K562 (cell line): Measurements from ENCODE around the gene EFNA5. TPM values are rescaled to one million over a fixed set of nuclear protein-coding genes. Genes with fewer than 3 reads are reported as not detected.

ENCODE experiments used
- CCAR2 ChIP-seq: fragments of 200-400 bp; formaldehyde crosslinking; IDR thresholded peaks from 2 replicates; pipeline ENCODE4 v1.6.1; 2017; ENCODE audit warnings: mild to moderate bottlenecking, low read depth, low read length
- GATA2 ChIP-seq: sonication (generic); formaldehyde crosslinking; IDR thresholded peaks from 2 replicates; pipeline ENCODE4 v1.4.0; 2020; ENCODE audit warnings: mild to moderate bottlenecking, missing genetic modification reagents
- HSF4 ChIP-seq: fragments of 250-450 bp; sonication (Bioruptor Pico); IDR thresholded peaks from 2 replicates; pipeline ENCODE4 v2.1.2; 2022; ENCODE audit warnings: mild to moderate bottlenecking, moderate library complexity, borderline replicate concordance
- KDM4B ChIP-seq, 2 experiments: fragments of 450-650 bp in 1 of 2; sonication (generic) in 1 of 2; IDR thresholded peaks; 2 replicates each; pipeline ENCODE4 v1.6.1; 2016 to 2017; ENCODE audit warnings: borderline replicate concordance in 2 of 2, antibody characterized with exemption in 1 of 2, low read depth in 1 of 2, mild to moderate bottlenecking in 1 of 2
- MIER1 ChIP-seq: fragments of 450-650 bp; IDR thresholded peaks from 2 replicates; pipeline ENCODE4 v1.6.1; 2016; ENCODE audit warnings: antibody characterized with exemption, mild to moderate bottlenecking, low read depth
- NCOR1 ChIP-seq: fragments of 450-650 bp; IDR thresholded peaks from 2 replicates; pipeline ENCODE4 v1.6.1; 2016; ENCODE audit warnings: mild to moderate bottlenecking, moderate library complexity
- SRSF1 ChIP-seq: fragments of 200-400 bp; formaldehyde crosslinking; IDR thresholded peaks from 2 replicates; pipeline ENCODE4 v1.6.1; 2017; ENCODE audit warnings: mild to moderate bottlenecking, low read depth, low read length, moderate library complexity
- WHSC1 ChIP-seq: IDR thresholded peaks from one replicate; pipeline ENCODE4 v1.6.1; 2012; ENCODE audit warnings: low read length, control low read depth, inconsistent platforms
- ZNF232 ChIP-seq: sonication (generic); formaldehyde crosslinking; IDR thresholded peaks from 2 replicates; pipeline ENCODE4 v1.8.0; 2022; ENCODE audit warnings: mild to moderate bottlenecking, missing genetic modification reagents
- ZNF589 ChIP-seq: fragments of 200-800 bp; sonication (Bioruptor generic); IDR thresholded peaks from 2 replicates; pipeline ENCODE4 v1.6.1; 2016; ENCODE audit warnings: low read depth, missing genetic modification characterization, missing compliant biosample characterization
- ZNF696 ChIP-seq: fragments of 250-450 bp; sonication (Bioruptor Pico); conservative IDR thresholded peaks from 2 replicates; pipeline ENCODE4 v1.4.0; 2020; ENCODE audit warnings: mild to moderate bottlenecking, moderate library complexity
- polyA plus RNA-seq, 8 experiments: library from polyadenylated mRNA; depleted of rRNA in 4 of 8; stranded (reverse) in 5 of 8; unstranded in 3 of 8; fragments of >200 nt; fragmentation: Nextera tagmentation in 2 of 8; fragmentation: Illumina TruSeq in 1 of 8; extraction: Ambion mirVana in 2 of 8; extraction: Trizol in 1 of 8; gene quantifications; 2 replicates each; pipeline versions ENCODE4 v1.2.1 to v1.2.3, GENCODE V29; 2011 to 2014; ENCODE audit warnings: inconsistent platforms in 1 of 8, missing spikeins in 1 of 8
- total RNA-seq, 7 experiments: library from RNA; depleted of rRNA in 6 of 7; stranded (reverse); fragments of >200 nt in 6 of 7; fragmentation: Illumina TruSeq in 2 of 7; extraction: Trizol in 2 of 7; gene quantifications; 2 replicates each; pipeline versions ENCODE4 v1.2.1 to v1.2.3, GENCODE V29; 2011 to 2021; ENCODE audit warnings: low replicate concordance in 1 of 7
- TF ChIP-seq, protein P1 (sequence below): fragments of 250-450 bp; sonication (Bioruptor Pico); IDR thresholded peaks from 2 replicates; pipeline ENCODE4 v1.4.0; 2020; ENCODE audit warnings: borderline replicate concordance
- TF ChIP-seq, protein P2 (sequence below): fragments of 450-650 bp; formaldehyde crosslinking; IDR thresholded peaks from 2 replicates; pipeline ENCODE4 v1.4.0; 2020; ENCODE audit warnings: mild to moderate bottlenecking, mixed read lengths

EFNA5 gene
- total and polyA plus RNA-seq, 9 of the 15 experiments (the other 6 are each of a cell fraction or from before 2014, with no cell fraction given) = 0.20 TPM; not detected in 8

DNA sequence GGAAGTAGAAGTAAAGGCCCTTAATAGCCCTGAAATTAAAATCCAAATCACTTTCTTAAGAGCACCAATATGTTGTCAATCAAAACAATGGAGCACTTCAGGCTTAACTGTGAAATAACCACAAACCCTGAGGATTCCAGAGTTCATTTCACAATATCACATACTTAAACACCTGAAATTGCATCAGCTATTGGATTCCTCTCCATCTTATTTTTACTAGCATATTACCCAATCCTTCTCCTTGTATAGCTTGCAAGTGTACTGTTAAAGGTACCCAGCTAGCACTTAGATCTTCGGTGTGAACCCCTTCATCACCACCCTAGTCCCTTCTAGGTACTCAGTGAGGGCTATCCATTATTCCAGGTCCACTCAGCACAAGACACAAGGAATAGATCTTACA lies 287.3 kb downstream of the EFNA5 start (continued):
- no peak for TF ChIP-seq HSF4 (CRISPR knock-in tag)
- TF ChIP-seq SRSF1 = no peak
- no peak for TF ChIP-seq CCAR2
- no peak for TF ChIP-seq GATA2 (CRISPR knock-in tag)
- no peak for TF ChIP-seq MIER1
- TF ChIP-seq WHSC1 = no peak
- TF ChIP-seq, protein P1, sequence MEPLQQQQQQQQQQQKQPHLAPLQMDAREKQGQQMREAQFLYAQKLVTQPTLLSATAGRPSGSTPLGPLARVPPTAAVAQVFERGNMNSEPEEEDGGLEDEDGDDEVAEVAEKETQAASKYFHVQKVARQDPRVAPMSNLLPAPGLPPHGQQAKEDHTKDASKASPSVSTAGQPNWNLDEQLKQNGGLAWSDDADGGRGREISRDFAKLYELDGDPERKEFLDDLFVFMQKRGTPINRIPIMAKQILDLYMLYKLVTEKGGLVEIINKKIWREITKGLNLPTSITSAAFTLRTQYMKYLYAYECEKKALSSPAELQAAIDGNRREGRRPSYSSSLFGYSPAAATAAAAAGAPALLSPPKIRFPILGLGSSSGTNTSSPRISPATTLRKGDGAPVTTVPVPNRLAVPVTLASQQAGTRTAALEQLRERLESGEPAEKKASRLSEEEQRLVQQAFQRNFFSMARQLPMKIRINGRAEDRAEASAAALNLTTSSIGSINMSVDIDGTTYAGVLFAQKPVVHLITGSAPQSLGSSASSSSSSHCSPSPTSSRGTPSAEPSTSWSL = no peak
- TF ChIP-seq ZNF696 = no peak
- TF ChIP-seq, protein P2, sequence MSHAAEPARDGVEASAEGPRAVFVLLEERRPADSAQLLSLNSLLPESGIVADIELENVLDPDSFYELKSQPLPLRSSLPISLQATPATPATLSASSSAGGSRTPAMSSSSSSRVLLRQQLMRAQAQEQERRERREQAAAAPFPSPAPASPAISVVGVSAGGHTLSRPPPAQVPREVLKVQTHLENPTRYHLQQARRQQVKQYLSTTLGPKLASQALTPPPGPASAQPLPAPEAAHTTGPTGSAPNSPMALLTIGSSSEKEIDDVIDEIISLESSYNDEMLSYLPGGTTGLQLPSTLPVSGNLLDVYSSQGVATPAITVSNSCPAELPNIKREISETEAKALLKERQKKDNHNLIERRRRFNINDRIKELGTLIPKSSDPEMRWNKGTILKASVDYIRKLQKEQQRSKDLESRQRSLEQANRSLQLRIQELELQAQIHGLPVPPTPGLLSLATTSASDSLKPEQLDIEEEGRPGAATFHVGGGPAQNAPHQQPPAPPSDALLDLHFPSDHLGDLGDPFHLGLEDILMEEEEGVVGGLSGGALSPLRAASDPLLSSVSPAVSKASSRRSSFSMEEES (CRISPR knock-in tag) = no peak
- no peak for TF ChIP-seq ZNF589 (CRISPR knock-in tag)
- no peak for TF ChIP-seq ZNF232 (CRISPR knock-in tag)
- no peak for TF ChIP-seq NCOR1
- TF ChIP-seq KDM4B (IDR thresholded peaks at IDR 0.05; ENCODE audit: borderline replicate concordance in 2 of 2, low read depth in 1 of 2) = no peak
